GM23248 (cell line): ENCODE data around the gene ACER1. TPM values are rescaled to one million over a fixed set of nuclear protein-coding genes. Genes with fewer than 3 reads are reported as not detected.
A peak's percentile ranks its signal among the peaks of the same experiment; 100 is the strongest.
"Not testable (repeated sequence)": the region's sequence is repeated elsewhere in the genome, so short reads cannot be mapped to it uniquely, and the experiment has no call there.

Source experiments
- DNase-seq: peaks from one replicate; pipeline ENCODE4 v3.0.0-alpha.2; 2015
- H2AFZ ChIP-seq: fragments of 200-600 bp; sonication (generic); 2 replicates; pipeline ENCODE4 v1.6.1; 2016; ENCODE audit warnings: antibody characterized with exemption
- H3F3A ChIP-seq: fragments of 200-600 bp; sonication (generic); 2 replicates; pipeline ENCODE4 v1.6.1; 2016; ENCODE audit warnings: mild to moderate bottlenecking, antibody characterized with exemption, mixed run types; ENCODE audit not compliant: insufficient read depth
- H3K27ac ChIP-seq: fragments of 200-600 bp; sonication (generic); 2 replicates; pipeline ENCODE4 v1.5.1; 2016; ENCODE audit warnings: mild to moderate bottlenecking
- H3K27me3 ChIP-seq: fragments of 200-600 bp; sonication (generic); replicated peaks from 2 replicates; pipeline ENCODE4 v1.6.1; 2016; ENCODE audit warnings: mild to moderate bottlenecking; ENCODE audit not compliant: insufficient read depth
- H3K36me3 ChIP-seq: fragments of 200-600 bp; sonication (generic); 2 replicates; pipeline ENCODE4 v1.6.1; 2016; ENCODE audit warnings: low read depth, mild to moderate bottlenecking
- H3K4me1 ChIP-seq: fragments of 200-600 bp; sonication (generic); 2 replicates; pipeline ENCODE4 v1.6.1; 2016; ENCODE audit warnings: mild to moderate bottlenecking; ENCODE audit not compliant: insufficient read depth
- H3K4me2 ChIP-seq: fragments of 200-600 bp; sonication (generic); one replicate; pipeline ENCODE4 v1.6.1; 2016; ENCODE audit warnings: mild to moderate bottlenecking; ENCODE audit not compliant: unreplicated experiment
- H3K4me3 ChIP-seq: fragments of 200-600 bp; sonication (generic); 2 replicates; pipeline ENCODE4 v1.5.1; 2016; ENCODE audit warnings: mild to moderate bottlenecking
- H3K79me2 ChIP-seq: fragments of 200-600 bp; sonication (generic); 2 replicates; pipeline ENCODE4 v1.6.1; 2016; ENCODE audit warnings: mild to moderate bottlenecking; ENCODE audit not compliant: insufficient read depth
- H3K9ac ChIP-seq: fragments of 200-600 bp; sonication (generic); 2 replicates; pipeline ENCODE4 v1.6.1; 2016; ENCODE audit warnings: mild to moderate bottlenecking
- H3K9me2 ChIP-seq: fragments of 200-600 bp; sonication (generic); 2 replicates; pipeline ENCODE4 v1.6.1; 2016; ENCODE audit warnings: mixed run types, mild to moderate bottlenecking, moderate library complexity; ENCODE audit not compliant: insufficient read depth
- H3K9me3 ChIP-seq: fragments of 200-600 bp; sonication (generic); one replicate; pipeline ENCODE4 v1.6.1; 2017; ENCODE audit warnings: low read depth
- H4K20me1 ChIP-seq: fragments of 200-600 bp; sonication (generic); 2 replicates; pipeline ENCODE4 v1.6.0; 2016; ENCODE audit not compliant: insufficient read depth
- EZH2 ChIP-seq: fragments of 200-600 bp; sonication (generic); IDR thresholded peaks from 2 replicates; pipeline ENCODE4 v1.6.1; 2018; ENCODE audit warnings: antibody characterized with exemption, mild to moderate bottlenecking; ENCODE audit not compliant: insufficient read depth, poor library complexity, severe bottlenecking
- EZH2phosphoT487 ChIP-seq: fragments of 200-600 bp; sonication (generic); IDR thresholded peaks from 2 replicates; pipeline ENCODE4 v1.6.1; 2018; ENCODE audit warnings: antibody characterized with exemption, moderate library complexity, mild to moderate bottlenecking, low read depth; ENCODE audit not compliant: insufficient read depth
- WGBS, 2 experiments: methylation state at CpG; one replicate each; pipeline ENCODE4 v1.1.6; 2015 to 2017; ENCODE audit warnings: low lambda C conversion rate in 2 of 2, low coverage in 1 of 2; ENCODE audit errors: missing lambda C conversion rate in 2 of 2; 5-methylcytosine and 5-hydroxymethylcytosine counted together
- in situ Hi-C: fragments of 300-500 bp; cut with MboI; formaldehyde crosslinking; loops from 2 replicates; pipeline ENCODE4 v1.15.0; 2020
- polyA plus RNA-seq: library from polyadenylated mRNA; unstranded; fragments of >200 nt; fragmentation: Nextera tagmentation; extraction: Ambion mirVana; gene quantifications from 2 replicates; pipeline ENCODE4 v1.2.1, GENCODE V29; 2016
- total RNA-seq: library from RNA; depleted of rRNA; stranded (reverse); fragments of >200 nt; shearing (Covaris generic); gene quantifications from 2 replicates; pipeline ENCODE4 v1.2.3, GENCODE V29; 2014

ACER1 gene
- total and polyA plus RNA-seq, 2 experiments from 2014 or later = 0.16 to 0.22 TPM

GRCh38 chr19:6372594-6373095 lies 39.2 kb upstream of the ACER1 start, which contains the start of gene ALKBH7:
Gene ALKBH7, plus strand, starts transcription at chr19:6372794. Its CDS starts 27 bp downstream, at chr19:6372821.
- TF ChIP-seq EZH2phosphoT487 = no peak
- no peak for TF ChIP-seq EZH2
- no peaks in the 10 kb centered on the region for H3K9me3 ChIP-seq
- in situ Hi-C loops = no loop called here

GRCh38 chr19:6364353-6364752 lies 30.9 kb upstream of the ACER1 start:
- Histone ChIP-seq H4K20me1 (no peaks in the 10 kb centered on the region), H2AFZ (no peak overlapping the region), H3K79me2 (peaks cover 26% of the 10 kb centered on the region), H3K4me3 (no peak overlapping the region), H3K4me1 (no peaks in the 10 kb centered on the region), H3F3A (0 out of 2 replicates have a peak, but pooled peaks cover 5% of the 10 kb centered on the region), H3K36me3 (peaks cover 12% of the 10 kb centered on the region; the same call in 1 of the 2 replicates), H3K9me3 (no peaks in the 10 kb centered on the region), H3K4me2 (no peak overlapping the region), H3K9ac (no peak overlapping the region), H3K9me2 (no peaks in the 10 kb centered on the region), H3K27ac (no peak overlapping the region), H3K27me3 (no peaks in the 10 kb centered on the region)
- TF ChIP-seq EZH2phosphoT487 = no peak
- TF ChIP-seq EZH2 = no peak
- DNase-seq = no peak
- in situ Hi-C loops = no loop called here
- 93 to 95% methylated on average over 20 to 21 of the region's 21 CpGs for WGBS, 2 experiments

More at GRCh38 chr19:6372594-6373095, 39.2 kb upstream of the ACER1 start, which contains the start of gene ALKBH7:
- Histone ChIP-seq H3K4me2 (peak within 1 kb of the TSS; percentile 91), H3F3A (0 out of 2 replicates have a peak, but pooled peaks cover 23% of the 10 kb centered on the region), H4K20me1 (no peaks in the 10 kb centered on the region), H3K9me2 (no peaks in the 10 kb centered on the region), H2AFZ (peak within 1 kb of the TSS; percentile 91), H3K9ac (peak within 1 kb of the TSS; percentile 98), H3K4me3 (peak within 1 kb of the TSS; percentile 94), H3K79me2 (no peaks in the 10 kb centered on the region), H3K27ac (peak within 1 kb of the TSS; percentile 98), H3K4me1 (peaks cover 10% of the 10 kb centered on the region), H3K36me3 (0 out of 2 replicates have a peak, but pooled peaks cover 2% of the 10 kb centered on the region), H3K27me3 (no peaks in the 10 kb centered on the region)
- WGBS, 2 experiments = 0 to 1% methylated on average over 35 to 46 of the region's 47 CpGs
- DNase-seq = peak; percentile 100

GRCh38 chr19:6362351-6362801 lies 29.0 kb upstream of the ACER1 start:
- TF ChIP-seq EZH2phosphoT487 (no peak), EZH2 (no peak)
- Histone ChIP-seq H3K4me1 (no peaks in the 10 kb centered on the region), H3K4me2 (peak overlapping the region; percentile 86), H3K27me3 (no peaks in the 10 kb centered on the region), H3K9ac (peak overlapping the region; percentile 83), H3K36me3 (peaks cover 7% of the 10 kb centered on the region; the same call in 1 of the 2 replicates), H3K9me3 (no peaks in the 10 kb centered on the region), H3K9me2 (no peaks in the 10 kb centered on the region), H3F3A (no peaks in the 10 kb centered on the region), H3K4me3 (peak overlapping the region; percentile 78), H2AFZ (peak overlapping the region; percentile 86), H3K79me2 (peaks cover 26% of the 10 kb centered on the region), H3K27ac (no peak overlapping the region), H4K20me1 (no peaks in the 10 kb centered on the region)
- in situ Hi-C loops = no loop called here
- WGBS, 2 experiments = 27 to 34% methylated on average over 11 of the region's 11 CpGs
- DNase-seq = peak; percentile 26

GRCh38 chr19:6362027-6362350 lies 28.6 kb upstream of the ACER1 start:
- H3K79me2 ChIP-seq = peaks cover 26% of the 10 kb centered on the region
- H3K4me2 ChIP-seq = peak overlapping the region; percentile 86
- H3K9me3 ChIP-seq = no peaks in the 10 kb centered on the region
- H3K36me3 ChIP-seq = peaks cover 3% of the 10 kb centered on the region; the same call in 1 of the 2 replicates
- no peaks in the 10 kb centered on the region for H3K4me1 ChIP-seq
- peak overlapping the region; percentile 13; the same call in 1 of the 2 replicates for H3K27ac ChIP-seq
- 0% methylated on average over 7 of the region's 7 CpGs; no CpG with 5 or more reads in 1 of the 2 experiments for WGBS, 2 experiments
- TF ChIP-seq EZH2phosphoT487 (no peak), EZH2 (no peak)
- H2AFZ ChIP-seq = peak overlapping the region; percentile 86
- no peaks in the 10 kb centered on the region for H3K27me3 ChIP-seq
- no peaks in the 10 kb centered on the region for H4K20me1 ChIP-seq
- peak overlapping the region; percentile 83 for H3K9ac ChIP-seq
- H3K4me3 ChIP-seq = peak overlapping the region; percentile 78
- DNase-seq = peak; percentile 30
- in situ Hi-C loops = no loop called here
- H3K9me2 ChIP-seq = no peaks in the 10 kb centered on the region
- no peaks in the 10 kb centered on the region for H3F3A ChIP-seq

GRCh38 chr19:6360857-6361216 lies 27.4 kb upstream of the ACER1 start:
- DNase-seq, H3K9me2 ChIP-seq, H3K4me1 ChIP-seq, H3K36me3 ChIP-seq, in situ Hi-C loops, H3K4me2 ChIP-seq, H3K9me3 ChIP-seq, H3F3A ChIP-seq, H3K27me3 ChIP-seq, H3K27ac ChIP-seq, H4K20me1 ChIP-seq: not testable (repeated sequence)
- Histone ChIP-seq H3K79me2 (peaks cover 26% of the 10 kb centered on the region), H2AFZ (peak overlapping the region; percentile 86; the same call in 1 of the 2 replicates), H3K9ac (peak overlapping the region; percentile 83), H3K4me3 (peak overlapping the region; percentile 78)
- 86 to 87% methylated on average over 10 of the region's 10 CpGs for WGBS, 2 experiments

GRCh38 chr19:6360445-6360844 lies 27.0 kb upstream of the ACER1 start:
- H3K4me1 ChIP-seq, H3K9ac ChIP-seq, H3K4me2 ChIP-seq, H3K9me3 ChIP-seq, H3K27me3 ChIP-seq, H3F3A ChIP-seq, H2AFZ ChIP-seq, in situ Hi-C loops, DNase-seq, H3K4me3 ChIP-seq, H3K9me2 ChIP-seq, H3K27ac ChIP-seq, H4K20me1 ChIP-seq, H3K36me3 ChIP-seq: not testable (repeated sequence)
- H3K79me2 ChIP-seq = peaks cover 26% of the 10 kb centered on the region
- WGBS, 2 experiments = 92% methylated on average over 12 of the region's 12 CpGs
